HepG2 (cell line): ENCODE data around the gene PAM16. TPM values are rescaled to one million over a fixed set of nuclear protein-coding genes. Genes with fewer than 3 reads are reported as not detected.

Experiments
- ETV5 ChIP-seq: IDR thresholded peaks from 2 replicates; pipeline ENCODE4 v1.6.1; 2018; ENCODE audit warnings: missing biosample characterization, missing genetic modification reagents, inconsistent platforms, borderline replicate concordance
- GATAD2A ChIP-seq: IDR thresholded peaks from 2 replicates; pipeline ENCODE4 v1.6.1; 2016
- KLF16 ChIP-seq, 2 experiments: sonication (generic) in 1 of 2; formaldehyde crosslinking in 1 of 2; IDR thresholded peaks; 2 replicates each; pipeline versions ENCODE4 v1.6.1 to v1.8.0; 2016 to 2023; ENCODE audit warnings: missing genetic modification reagents in 2 of 2, missing compliant biosample characterization in 1 of 2
- MTA1 ChIP-seq: sonication (generic); formaldehyde crosslinking; IDR thresholded peaks from 2 replicates; pipeline ENCODE4 v1.4.0; 2020; ENCODE audit warnings: missing genetic modification reagents, mild to moderate bottlenecking, borderline replicate concordance
- NAIF1 ChIP-seq: sonication (generic); formaldehyde crosslinking; IDR thresholded peaks from 2 replicates; pipeline ENCODE4 v1.5.0; 2020; ENCODE audit warnings: mild to moderate bottlenecking, missing genetic modification reagents, borderline replicate concordance
- SNRNP70 ChIP-seq: fragments of 200-400 bp; formaldehyde crosslinking; IDR thresholded peaks from 2 replicates; pipeline ENCODE4 v1.6.1; 2017; ENCODE audit warnings: mild to moderate bottlenecking, low read depth, low read length, moderate library complexity
- TAF15 ChIP-seq: fragments of 200-400 bp; formaldehyde crosslinking; IDR thresholded peaks from one replicate; pipeline ENCODE4 v1.6.1; 2018; ENCODE audit warnings: mild to moderate bottlenecking, low read depth, low read length; ENCODE audit not compliant: poor library complexity, severe bottlenecking
- TCF7 ChIP-seq: sonication (generic); IDR thresholded peaks from 2 replicates; pipeline ENCODE4 v1.6.1; 2016; ENCODE audit warnings: antibody characterized with exemption, low read depth
- ZBTB21 ChIP-seq: sonication (generic); formaldehyde crosslinking; IDR thresholded peaks from 2 replicates; pipeline ENCODE4 v1.4.0; 2020; ENCODE audit warnings: missing genetic modification reagents
- ZNF263 ChIP-seq: sonication (generic); formaldehyde crosslinking; IDR thresholded peaks from 2 replicates; pipeline ENCODE4 v1.4.0; 2020; ENCODE audit warnings: missing genetic modification reagents
- ZNF264 ChIP-seq: sonication (generic); formaldehyde crosslinking; IDR thresholded peaks from 2 replicates; pipeline ENCODE4 v1.4.0; 2020; ENCODE audit warnings: missing genetic modification reagents
- ZNF543 ChIP-seq: sonication (generic); formaldehyde crosslinking; IDR thresholded peaks from 2 replicates; pipeline ENCODE4 v1.4.0; 2020; ENCODE audit warnings: mild to moderate bottlenecking, missing genetic modification reagents
- ZNF607 ChIP-seq: sonication (generic); formaldehyde crosslinking; IDR thresholded peaks from 2 replicates; pipeline ENCODE4 v1.5.1; 2020; ENCODE audit warnings: missing genetic modification reagents, mild to moderate bottlenecking, borderline replicate concordance
- ZNF878 ChIP-seq: sonication (generic); formaldehyde crosslinking; IDR thresholded peaks from 2 replicates; pipeline ENCODE4 v1.8.1; 2023; ENCODE audit warnings: mild to moderate bottlenecking, missing genetic modification reagents, moderate library complexity
- polyA plus RNA-seq, 8 experiments: library from polyadenylated mRNA; depleted of rRNA in 3 of 8; stranded (reverse) in 7 of 8; unstranded in 1 of 8; fragments of >200 nt; fragmentation: Illumina TruSeq in 4 of 8; extraction: Trizol in 4 of 8; gene quantifications; 2 replicates each; pipeline versions ENCODE4 v1.2.1 to v1.2.3, GENCODE V29; 2011 to 2016; ENCODE audit warnings: low read depth in 4 of 8, missing spikeins in 1 of 8, mixed read lengths in 1 of 8; ENCODE audit not compliant: insufficient read depth in 1 of 8
- total RNA-seq, 5 experiments: library from RNA; depleted of rRNA; stranded (reverse); fragments of >200 nt; fragmentation: Illumina TruSeq; extraction: Trizol; gene quantifications; 2 replicates each; pipeline ENCODE4 v1.2.3, GENCODE V29; 2016; ENCODE audit warnings: low read depth in 1 of 5
- TF ChIP-seq, protein P1 (sequence below): IDR thresholded peaks from 2 replicates; pipeline ENCODE4 v1.6.1; 2016; ENCODE audit warnings: missing compliant biosample characterization, missing genetic modification reagents, borderline replicate concordance
- TF ChIP-seq, protein P2 (sequence below): sonication (generic); formaldehyde crosslinking; IDR thresholded peaks from 2 replicates; pipeline ENCODE4 v1.5.0; 2020; ENCODE audit warnings: mild to moderate bottlenecking, missing genetic modification reagents
- TF ChIP-seq, protein P3 (sequence below): sonication (generic); formaldehyde crosslinking; IDR thresholded peaks from 2 replicates; pipeline ENCODE4 v1.4.0; 2020; ENCODE audit warnings: missing genetic modification reagents

Gene PAM16
- total and polyA plus RNA-seq, 2 of the 13 experiments (the other 11 are each of a cell fraction or from before 2014, with no cell fraction given) = 51.5 to 51.8 TPM

DNA sequence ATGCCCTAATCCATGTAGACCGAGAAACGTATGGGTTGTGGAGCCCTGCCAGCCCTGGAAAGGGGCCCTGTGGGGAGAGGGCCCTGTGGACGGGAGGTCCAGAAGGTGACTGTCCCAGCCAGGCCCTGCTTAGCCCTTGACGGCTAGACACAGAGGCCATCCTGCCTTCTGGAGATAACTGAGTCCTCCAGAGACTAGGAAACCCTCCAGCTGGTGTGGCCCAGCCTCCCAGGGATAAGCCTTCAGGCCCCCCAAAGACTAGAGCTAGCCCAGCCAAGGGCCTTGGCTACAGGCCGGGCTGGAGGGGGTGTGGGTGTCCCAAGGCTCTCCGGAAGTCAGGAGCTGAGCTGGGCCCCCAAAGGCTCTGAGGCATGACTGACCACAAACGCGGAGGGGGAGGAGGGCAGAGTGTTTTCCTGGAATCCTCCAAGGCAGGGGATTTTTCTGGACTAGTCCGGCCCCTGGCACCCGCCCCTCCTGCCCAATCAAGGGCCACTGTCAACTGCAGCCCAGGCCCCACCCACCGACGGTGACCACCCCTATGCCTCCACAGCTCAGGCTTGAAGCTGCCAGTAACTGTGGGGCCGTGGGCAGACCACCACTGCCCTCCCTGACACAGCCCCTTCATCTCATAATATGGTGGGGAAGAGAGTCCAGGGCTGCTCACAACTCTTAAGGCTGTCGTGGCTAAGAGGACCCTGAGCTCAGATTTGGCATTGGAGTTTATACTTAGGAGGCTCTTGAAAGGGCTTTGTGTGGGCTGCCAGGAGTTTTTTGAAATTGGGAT, 19.6 kb upstream of the PAM16 start (continued):
- TF ChIP-seq, protein P1, sequence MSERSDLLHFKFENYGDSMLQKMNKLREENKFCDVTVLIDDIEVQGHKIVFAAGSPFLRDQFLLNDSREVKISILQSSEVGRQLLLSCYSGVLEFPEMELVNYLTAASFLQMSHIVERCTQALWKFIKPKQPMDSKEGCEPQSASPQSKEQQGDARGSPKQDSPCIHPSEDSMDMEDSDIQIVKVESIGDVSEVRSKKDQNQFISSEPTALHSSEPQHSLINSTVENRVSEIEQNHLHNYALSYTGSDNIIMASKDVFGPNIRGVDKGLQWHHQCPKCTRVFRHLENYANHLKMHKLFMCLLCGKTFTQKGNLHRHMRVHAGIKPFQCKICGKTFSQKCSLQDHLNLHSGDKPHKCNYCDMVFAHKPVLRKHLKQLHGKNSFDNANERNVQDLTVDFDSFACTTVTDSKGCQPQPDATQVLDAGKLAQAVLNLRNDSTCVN = peak; percentile 92; the same call in 1 of the 2 replicates
- TF ChIP-seq KLF16 (CRISPR knock-in tag; IDR thresholded peaks at IDR 0.05) = peak in 1 of 2 experiments; percentile 29; a peak in 1 of 4 replicates
- TF ChIP-seq ZNF543 (CRISPR knock-in tag) = 0 out of 2 replicates have a peak, but pooled peaks have one; percentile 48
- TF ChIP-seq ZNF264 (CRISPR knock-in tag) = peak; percentile 36; the same call in 1 of the 2 replicates
- TF ChIP-seq, protein P2, sequence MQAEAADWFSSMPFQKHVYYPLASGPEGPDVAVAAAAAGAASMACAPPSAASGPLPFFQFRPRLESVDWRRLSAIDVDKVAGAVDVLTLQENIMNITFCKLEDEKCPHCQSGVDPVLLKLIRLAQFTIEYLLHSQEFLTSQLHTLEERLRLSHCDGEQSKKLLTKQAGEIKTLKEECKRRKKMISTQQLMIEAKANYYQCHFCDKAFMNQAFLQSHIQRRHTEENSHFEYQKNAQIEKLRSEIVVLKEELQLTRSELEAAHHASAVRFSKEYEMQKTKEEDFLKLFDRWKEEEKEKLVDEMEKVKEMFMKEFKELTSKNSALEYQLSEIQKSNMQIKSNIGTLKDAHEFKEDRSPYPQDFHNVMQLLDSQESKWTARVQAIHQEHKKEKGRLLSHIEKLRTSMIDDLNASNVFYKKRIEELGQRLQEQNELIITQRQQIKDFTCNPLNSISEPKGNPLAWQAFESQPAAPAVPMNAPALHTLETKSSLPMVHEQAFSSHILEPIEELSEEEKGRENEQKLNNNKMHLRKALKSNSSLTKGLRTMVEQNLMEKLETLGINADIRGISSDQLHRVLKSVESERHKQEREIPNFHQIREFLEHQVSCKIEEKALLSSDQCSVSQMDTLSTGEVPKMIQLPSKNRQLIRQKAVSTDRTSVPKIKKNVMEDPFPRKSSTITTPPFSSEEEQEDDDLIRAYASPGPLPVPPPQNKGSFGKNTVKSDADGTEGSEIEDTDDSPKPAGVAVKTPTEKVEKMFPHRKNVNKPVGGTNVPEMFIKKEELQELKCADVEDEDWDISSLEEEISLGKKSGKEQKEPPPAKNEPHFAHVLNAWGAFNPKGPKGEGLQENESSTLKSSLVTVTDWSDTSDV (CRISPR knock-in tag) = peak; percentile 45; the same call in 1 of the 2 replicates
- TF ChIP-seq, protein P3, sequence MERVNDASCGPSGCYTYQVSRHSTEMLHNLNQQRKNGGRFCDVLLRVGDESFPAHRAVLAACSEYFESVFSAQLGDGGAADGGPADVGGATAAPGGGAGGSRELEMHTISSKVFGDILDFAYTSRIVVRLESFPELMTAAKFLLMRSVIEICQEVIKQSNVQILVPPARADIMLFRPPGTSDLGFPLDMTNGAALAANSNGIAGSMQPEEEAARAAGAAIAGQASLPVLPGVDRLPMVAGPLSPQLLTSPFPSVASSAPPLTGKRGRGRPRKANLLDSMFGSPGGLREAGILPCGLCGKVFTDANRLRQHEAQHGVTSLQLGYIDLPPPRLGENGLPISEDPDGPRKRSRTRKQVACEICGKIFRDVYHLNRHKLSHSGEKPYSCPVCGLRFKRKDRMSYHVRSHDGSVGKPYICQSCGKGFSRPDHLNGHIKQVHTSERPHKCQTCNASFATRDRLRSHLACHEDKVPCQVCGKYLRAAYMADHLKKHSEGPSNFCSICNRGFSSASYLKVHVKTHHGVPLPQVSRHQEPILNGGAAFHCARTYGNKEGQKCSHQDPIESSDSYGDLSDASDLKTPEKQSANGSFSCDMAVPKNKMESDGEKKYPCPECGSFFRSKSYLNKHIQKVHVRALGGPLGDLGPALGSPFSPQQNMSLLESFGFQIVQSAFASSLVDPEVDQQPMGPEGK (CRISPR knock-in tag) = peak; percentile 92
- TF ChIP-seq ZNF607 = no peak
- no peak for TF ChIP-seq NAIF1
- TF ChIP-seq GATAD2A (CRISPR knock-in tag) = peak; percentile 68
- no peak for TF ChIP-seq TAF15
- TF ChIP-seq ZNF263 (CRISPR knock-in tag) = peak; percentile 60; the same call in 1 of the 2 replicates
- peak; percentile 81 for TF ChIP-seq ETV5 (CRISPR knock-in tag)
- no peak for TF ChIP-seq MTA1
- TF ChIP-seq SNRNP70 = no peak
- TF ChIP-seq ZNF878 (CRISPR knock-in tag) = 0 out of 2 replicates have a peak, but pooled peaks have one; percentile 1
- TF ChIP-seq ZBTB21 (CRISPR knock-in tag) = no peak
- TF ChIP-seq TCF7 = no peak
